OCI-LY3 (cell line): ENCODE results near the gene HBS1L.

Source experiments
- EZH2phosphoT487 ChIP-seq: fragments of 200-600 bp; shearing (Covaris generic); IDR thresholded peaks from 2 replicates; pipeline ENCODE4 v1.6.1; 2018; ENCODE audit warnings: antibody characterized with exemption, mixed run types, low read depth
- TF ChIP-seq, protein P1 (sequence below): fragments of 200-600, 300-600 bp; sonication (generic); IDR thresholded peaks from 2 replicates; pipeline ENCODE4 v1.5.1; 2014; ENCODE audit warnings: antibody characterized with exemption, low read length, low read depth

DNA sequence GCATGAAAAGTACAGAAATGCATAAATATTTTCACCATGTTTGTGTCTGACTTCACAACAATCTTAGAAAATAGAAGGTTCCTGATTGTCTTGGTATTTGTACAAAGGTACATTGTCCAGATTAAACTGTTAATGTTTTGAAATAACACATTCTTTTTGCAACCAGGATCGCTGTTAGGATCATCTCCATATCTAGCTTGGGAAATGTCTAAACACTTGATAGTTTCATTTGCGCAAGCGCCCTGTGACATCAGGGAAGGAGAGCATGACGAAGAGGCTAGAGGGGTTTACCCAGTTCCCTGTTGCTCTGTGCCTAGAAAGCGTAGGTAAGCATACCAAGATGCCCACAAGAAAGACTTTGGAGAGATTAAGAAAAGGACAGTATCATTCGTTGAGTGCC is 124.2 kb downstream of the HBS1L start:
- TF ChIP-seq, protein P1, sequence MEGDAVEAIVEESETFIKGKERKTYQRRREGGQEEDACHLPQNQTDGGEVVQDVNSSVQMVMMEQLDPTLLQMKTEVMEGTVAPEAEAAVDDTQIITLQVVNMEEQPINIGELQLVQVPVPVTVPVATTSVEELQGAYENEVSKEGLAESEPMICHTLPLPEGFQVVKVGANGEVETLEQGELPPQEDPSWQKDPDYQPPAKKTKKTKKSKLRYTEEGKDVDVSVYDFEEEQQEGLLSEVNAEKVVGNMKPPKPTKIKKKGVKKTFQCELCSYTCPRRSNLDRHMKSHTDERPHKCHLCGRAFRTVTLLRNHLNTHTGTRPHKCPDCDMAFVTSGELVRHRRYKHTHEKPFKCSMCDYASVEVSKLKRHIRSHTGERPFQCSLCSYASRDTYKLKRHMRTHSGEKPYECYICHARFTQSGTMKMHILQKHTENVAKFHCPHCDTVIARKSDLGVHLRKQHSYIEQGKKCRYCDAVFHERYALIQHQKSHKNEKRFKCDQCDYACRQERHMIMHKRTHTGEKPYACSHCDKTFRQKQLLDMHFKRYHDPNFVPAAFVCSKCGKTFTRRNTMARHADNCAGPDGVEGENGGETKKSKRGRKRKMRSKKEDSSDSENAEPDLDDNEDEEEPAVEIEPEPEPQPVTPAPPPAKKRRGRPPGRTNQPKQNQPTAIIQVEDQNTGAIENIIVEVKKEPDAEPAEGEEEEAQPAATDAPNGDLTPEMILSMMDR, result no peak
- no peak for TF ChIP-seq EZH2phosphoT487
